NCI-H2107 treated with DMSO at 0.1 percent for 48 hours (cell line): ENCODE data around the gene IRF2BPL.
A peak's percentile ranks its signal among the peaks of the same experiment; 100 is the strongest.
"Not testable (repeated sequence)": the region's sequence is repeated elsewhere in the genome, so short reads cannot be mapped to it uniquely, and the experiment has no call there.

ENCODE experiments used
- DNase-seq: peaks from one replicate; lab custom pipeline; 2025; ENCODE audit not compliant: unreplicated experiment; lab: John Stamatoyannopoulos, UW

IRF2BPL gene

GRCh38 chr14:77036484-77037214 is 8.1 kb upstream of the IRF2BPL start:
- DNase-seq = peak; percentile 74

- DNase-seq = no peak
Observed at GRCh38 chr14:77035267-77035666, 6.8 kb upstream of the IRF2BPL start.

- peak; percentile 88 for DNase-seq
Observed at GRCh38 chr14:77033622-77034589, 5.4 kb upstream of the IRF2BPL start.

DNA sequence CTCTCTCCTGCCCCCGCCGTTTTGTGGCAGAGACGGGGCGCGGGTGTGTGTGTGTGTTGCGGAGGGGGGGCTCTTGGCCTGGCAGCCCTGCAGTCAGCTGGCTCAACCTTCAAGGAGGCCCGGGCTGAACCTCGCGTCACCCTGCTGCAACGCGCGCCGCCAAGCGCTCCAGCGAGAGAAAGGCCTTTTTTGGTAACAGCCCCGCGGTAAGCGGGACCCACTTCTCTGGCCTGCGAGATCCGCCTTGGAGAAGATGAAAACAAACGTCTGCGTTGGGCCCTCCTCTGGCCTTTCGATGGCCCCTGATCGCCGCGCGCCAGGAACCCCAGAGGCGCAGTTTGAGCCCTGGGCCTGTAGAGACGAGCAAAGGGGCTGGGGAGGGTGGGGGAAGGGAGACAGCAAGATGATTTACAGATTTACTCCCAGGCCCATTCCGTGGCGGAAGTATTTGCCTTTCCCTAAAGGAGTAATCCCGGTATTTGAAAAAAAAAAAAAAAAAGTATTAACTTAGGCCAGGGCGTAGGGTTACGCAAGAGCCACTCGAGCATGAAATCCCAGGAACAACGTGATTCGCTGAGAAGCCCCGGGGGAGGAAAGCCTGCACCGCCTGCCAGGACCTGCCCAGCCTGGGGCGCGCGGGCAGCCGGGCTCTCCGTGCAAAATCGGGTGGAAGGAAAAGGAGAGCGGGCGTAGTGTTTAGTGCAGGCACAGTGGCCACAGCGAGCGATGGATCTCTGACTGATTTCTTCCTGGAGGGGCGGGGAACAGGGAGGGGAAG is 4.5 kb upstream of the IRF2BPL start:
- peak; percentile 99 for DNase-seq

- DNase-seq = no peak
Observed at GRCh38 chr14:77032491-77032843, 4.0 kb upstream of the IRF2BPL start.

DNA sequence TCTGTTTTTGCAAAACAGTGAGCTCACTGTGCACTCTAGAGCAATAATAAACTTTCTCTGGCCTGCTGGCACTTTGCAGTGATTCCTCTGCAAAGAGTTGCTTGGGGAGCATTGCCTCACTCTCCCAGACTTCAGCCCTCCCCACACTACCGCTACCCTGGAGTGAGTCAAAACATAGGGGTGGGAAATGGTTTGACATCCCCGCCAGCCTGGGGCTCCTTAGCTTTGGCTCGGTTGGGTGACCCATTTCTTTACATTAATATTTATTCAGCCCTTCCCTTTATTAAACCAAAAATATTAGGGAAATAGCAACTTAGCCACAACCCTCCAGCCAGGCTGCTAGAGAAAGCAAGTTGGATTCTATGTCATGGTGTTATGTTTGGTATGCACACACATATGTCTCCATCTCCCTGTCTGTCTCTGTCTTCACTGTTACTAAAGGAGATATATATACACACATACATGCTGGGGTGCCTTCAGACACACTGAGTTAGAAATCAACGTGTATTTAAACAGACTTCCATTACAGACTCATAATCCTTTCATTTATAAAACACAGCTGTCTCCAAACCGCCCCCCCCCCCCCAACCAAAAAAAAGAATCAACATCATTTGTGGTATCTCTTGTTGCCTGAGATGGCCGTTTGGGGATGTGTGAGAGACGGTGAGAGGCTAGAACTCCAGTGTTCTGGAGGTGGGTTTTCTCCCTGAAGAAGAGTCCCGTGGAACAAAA is 3.4 kb upstream of the IRF2BPL start:
- no peak for DNase-seq

DNA sequence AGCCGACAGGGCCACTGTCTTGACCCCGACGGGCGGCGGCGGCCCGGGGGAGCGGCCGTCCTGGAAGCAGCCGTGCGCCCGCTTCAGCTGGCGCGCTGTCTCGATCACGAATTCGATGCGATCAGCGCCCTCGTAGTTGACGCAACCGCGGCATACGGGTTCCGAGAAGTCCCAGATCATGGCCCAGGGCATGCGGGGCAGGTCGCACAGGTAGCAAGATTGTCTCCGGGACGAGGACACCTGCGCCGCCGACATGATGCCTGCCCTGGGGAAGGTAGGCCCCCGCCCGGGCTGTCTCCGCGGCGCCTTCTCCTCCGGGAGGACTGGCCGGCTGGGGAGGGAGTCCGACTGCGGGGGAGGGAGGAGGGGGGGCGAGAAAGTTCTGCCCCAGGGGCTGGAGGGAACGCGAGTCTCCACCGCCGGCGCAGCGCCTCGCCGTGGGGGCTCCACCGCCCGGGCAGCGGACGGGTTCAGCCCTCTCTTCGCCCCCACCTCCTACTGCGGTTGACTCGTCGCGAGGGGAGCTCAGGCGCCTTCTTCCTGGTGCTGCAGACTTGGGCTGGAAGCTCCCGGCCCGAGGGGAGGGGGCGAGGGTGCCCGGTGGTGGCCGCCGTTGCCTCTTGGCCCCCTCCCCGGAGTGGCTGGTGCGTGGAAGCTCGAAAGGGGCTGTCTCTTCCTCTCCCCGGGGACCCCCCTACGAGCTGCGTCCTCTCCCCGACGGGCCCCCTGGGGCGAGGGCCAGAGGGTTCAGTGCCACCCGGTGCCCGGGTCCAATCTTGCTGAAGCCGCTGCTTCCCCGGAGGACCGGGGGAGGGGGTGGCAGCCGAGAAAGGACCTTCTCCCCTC is 747 bp downstream of the IRF2BPL start:
- DNase-seq = peak; percentile 83

GRCh38 chr14:77026930-77027537 is 1.5 kb downstream of the IRF2BPL start:
- DNase-seq = no peak

- no peak for DNase-seq
Observed at GRCh38 chr14:77026166-77026929, 2.2 kb downstream of the IRF2BPL start.

- no peak for DNase-seq
Observed at GRCh38 chr14:77025744-77026165, 2.8 kb downstream of the IRF2BPL start.

DNA sequence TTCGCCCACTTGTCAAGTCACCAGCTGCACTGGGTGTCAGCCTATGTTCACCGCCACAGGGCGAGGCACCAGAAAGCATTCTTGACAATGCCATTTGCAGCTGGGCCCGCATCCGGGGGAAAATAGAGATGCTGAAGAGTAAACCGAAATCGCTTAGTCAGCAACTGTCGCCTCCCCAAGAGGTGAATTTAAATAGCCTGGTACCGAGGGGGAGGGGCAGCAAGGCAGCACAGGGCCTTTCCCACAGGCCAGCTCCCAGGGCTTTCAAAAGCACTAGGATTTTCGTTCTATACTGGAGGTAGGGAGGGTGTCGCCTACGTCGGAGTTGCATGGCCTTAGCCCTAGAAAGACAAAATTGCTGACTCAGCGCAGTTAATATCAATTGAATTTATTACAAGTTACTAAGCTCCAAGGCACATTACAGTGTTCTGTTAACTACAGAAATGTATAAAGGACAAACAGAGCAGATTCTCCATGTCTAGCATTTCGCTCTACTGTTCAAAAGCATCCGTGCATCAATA is 4.3 kb downstream of the IRF2BPL start:
- DNase-seq = peak; percentile 67

- DNase-seq = peak; percentile 85
Observed at GRCh38 chr14:77023001-77023996, 5.2 kb downstream of the IRF2BPL start.

GRCh38 chr14:77022236-77022852 is 6.2 kb downstream of the IRF2BPL start:
- peak; percentile 95 for DNase-seq

GRCh38 chr14:77021424-77021823 is 7.1 kb downstream of the IRF2BPL start:
- not testable (repeated sequence) for DNase-seq

- DNase-seq = no peak
Observed at GRCh38 chr14:77018785-77019184, 9.7 kb downstream of the IRF2BPL start.

DNA sequence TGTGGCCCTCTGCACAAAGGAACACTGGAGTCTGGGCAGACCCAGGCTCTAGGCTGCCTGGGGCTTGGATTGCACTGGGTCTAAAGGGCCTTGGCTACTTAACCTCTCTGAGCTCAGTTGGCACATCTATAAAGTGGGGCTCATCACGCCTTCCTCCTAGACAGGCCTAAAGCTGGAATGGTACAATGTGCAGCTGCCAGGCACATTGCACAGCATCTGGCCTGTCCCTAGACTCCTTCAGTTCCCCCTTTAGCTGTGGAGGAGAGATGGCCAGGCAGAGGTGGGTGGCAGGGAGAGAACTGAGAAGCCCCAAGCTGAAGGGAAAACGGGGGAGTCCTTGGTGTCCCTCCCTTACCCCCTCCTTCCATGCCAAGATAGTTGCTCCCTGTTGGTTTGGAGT is 10.8 kb downstream of the IRF2BPL start:
- no peak for DNase-seq

- DNase-seq = no peak
Observed at GRCh38 chr14:77014734-77015133, 13.8 kb downstream of the IRF2BPL start.
